Adrenal gland (tissue), 5 donors: ENCODE results near the gene DPP6.

Experiments used
- CTCF ChIP-seq, 6 experiments: fragments of 450-650 bp in 4 of 6; fragments of 200-600 bp in 2 of 6; sonication (generic) in 1 of 6; IDR thresholded peaks; 1 replicate in 5 of 6; 2 replicates in 1 of 6; pipeline versions ENCODE4 v1.5.1 to v1.8.0; 2016 to 2021; ENCODE audit warnings: antibody characterized with exemption in 6 of 6, mild to moderate bottlenecking in 2 of 6, moderate library complexity in 1 of 6
- POLR2A ChIP-seq, 2 donors: fragments of 450-650 bp; IDR thresholded peaks; one replicate each; pipeline ENCODE4 v1.6.1; 2017; ENCODE audit warnings: antibody characterized with exemption in 2 of 2, mild to moderate bottlenecking in 2 of 2, moderate library complexity in 1 of 2
- donor health status: DM: no; HTN: no; CAD: no.

- TF ChIP-seq POLR2A (IDR thresholded peaks at IDR 0.05) (no peak), CTCF (IDR thresholded peaks at IDR 0.05) (no peak)
Observed at GRCh38 chr7:154440058-154440457, 387.9 kb downstream of the DPP6 start.
